Activated CD8-positive, alpha-beta memory T cell treated with anti-CD3 and anti-CD28 coated beads for 4 hours (primary cell): ENCODE data around the gene HOXB2.
A peak's percentile ranks its signal among the peaks of the same experiment; 100 is the strongest.

Experiments used
- DNase-seq, 2 donors: peaks; one replicate each; pipeline ENCODE4 v3.0.0-alpha.2; 2020; ENCODE audit warnings: low read depth in 2 of 2

HOXB2 gene

GRCh38 chr17:48578616-48579470, 33.9 kb upstream of the HOXB2 start:
- DNase-seq = no peak

DNA sequence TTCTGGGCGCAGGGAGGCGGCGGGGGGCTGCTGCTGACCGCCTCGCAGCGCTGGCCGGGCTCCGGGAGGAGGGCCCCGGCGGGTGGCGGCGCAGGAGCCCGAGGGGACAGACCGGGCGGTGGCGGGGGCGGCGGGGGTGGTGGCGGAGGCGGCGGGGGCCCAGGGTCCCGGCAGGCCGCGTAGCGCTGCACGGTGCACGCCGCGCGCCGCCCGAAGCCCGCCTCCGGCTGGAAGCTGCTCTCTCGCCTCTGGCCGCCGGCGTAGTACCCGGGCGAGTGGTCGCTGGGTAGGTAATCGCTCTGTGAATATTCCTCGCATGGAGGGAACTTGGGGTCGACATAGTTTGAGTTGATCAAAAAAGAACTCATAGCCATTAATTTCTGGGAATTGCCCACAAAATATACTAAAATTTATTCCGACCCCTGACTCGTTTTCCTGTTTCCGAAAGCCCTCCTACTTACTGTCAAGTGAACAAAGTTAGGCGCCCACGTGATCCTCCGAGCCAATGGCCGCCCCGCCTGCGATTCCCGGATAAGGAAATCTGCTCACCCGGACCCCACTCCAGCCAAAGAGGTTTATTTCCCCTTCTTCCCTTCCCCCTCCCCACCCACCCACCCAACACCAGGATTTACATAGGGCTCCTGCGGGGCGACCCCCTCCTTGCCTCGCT, 33.2 kb upstream of the HOXB2 start, which contains the start of gene HOXB4:
TSS of gene HOXB4 (minus strand) at position 405 of the 670 bp plus-strand sequence. CDS start at position 374, 31 bp downstream.
- DNase-seq = peak in 1 of 2 donors; percentile 43

DNA sequence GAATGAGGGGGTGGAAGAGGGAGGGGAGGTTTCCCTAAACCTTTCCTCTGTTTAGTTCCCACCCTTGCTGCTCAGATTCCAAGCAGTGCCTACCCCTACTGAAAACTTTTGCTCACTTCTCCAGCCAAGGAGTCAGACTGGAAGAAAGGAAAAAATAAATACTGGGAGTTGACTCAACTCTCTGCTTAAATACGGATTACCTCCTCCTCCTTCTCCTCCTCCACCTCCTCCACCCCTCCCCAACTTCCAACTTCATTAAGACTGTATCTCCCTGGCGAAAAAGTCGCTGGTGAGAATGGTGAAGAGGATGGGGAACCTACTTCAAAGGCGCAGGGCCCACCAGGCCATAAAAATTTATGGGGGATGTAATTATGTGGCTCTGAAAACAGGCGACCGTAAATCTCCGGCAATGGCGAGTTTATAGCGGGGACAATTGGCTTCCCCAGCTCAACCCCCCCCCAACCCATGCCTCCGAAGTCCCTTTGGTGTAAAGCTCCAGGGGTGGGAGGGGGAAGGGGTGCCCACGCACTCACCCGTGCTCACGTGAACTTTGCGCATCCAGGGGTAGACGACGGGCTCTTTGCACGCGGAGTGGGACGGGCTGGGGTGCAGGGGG, 32.5 kb upstream of the HOXB2 start:
- DNase-seq = no peak

DNA sequence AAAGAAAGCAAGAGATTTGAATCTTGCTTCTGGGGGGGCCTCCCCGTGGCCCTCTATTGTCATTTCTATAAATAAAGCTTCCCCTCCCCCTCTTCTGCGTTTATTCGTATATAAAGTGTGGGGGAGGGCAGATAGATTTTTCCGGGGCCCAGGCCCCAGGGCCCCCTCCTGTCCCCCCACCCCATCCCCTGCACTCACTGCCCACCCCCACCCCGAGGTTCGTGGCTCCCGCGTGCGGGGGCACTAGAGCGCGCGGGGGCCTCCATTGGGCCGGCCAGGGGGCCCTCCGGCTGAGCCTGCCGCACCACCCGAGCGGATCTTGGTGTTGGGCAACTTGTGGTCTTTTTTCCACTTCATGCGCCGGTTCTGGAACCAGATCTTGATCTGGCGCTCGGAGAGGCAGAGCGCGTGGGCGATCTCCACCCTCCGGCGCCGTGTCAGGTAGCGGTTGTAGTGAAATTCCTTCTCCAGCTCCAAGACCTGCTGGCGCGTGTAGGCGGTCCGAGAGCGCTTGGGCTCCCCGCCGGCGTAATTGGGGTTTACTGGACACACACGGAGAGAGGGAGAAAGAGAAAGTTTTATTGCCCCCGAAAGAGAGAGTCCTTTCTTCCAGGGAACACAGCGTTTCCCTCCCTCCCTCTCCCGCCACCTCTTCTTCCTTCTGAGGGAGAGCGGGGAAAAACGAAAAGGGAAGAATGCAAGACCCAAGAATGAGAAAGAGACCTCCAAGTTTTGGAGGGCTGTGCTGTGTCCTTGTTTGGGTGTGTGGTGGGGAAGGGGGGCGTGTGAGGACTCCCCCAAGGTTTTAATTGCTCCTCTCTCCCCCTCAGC, 31.8 kb upstream of the HOXB2 start:
- no peak for DNase-seq

DNA sequence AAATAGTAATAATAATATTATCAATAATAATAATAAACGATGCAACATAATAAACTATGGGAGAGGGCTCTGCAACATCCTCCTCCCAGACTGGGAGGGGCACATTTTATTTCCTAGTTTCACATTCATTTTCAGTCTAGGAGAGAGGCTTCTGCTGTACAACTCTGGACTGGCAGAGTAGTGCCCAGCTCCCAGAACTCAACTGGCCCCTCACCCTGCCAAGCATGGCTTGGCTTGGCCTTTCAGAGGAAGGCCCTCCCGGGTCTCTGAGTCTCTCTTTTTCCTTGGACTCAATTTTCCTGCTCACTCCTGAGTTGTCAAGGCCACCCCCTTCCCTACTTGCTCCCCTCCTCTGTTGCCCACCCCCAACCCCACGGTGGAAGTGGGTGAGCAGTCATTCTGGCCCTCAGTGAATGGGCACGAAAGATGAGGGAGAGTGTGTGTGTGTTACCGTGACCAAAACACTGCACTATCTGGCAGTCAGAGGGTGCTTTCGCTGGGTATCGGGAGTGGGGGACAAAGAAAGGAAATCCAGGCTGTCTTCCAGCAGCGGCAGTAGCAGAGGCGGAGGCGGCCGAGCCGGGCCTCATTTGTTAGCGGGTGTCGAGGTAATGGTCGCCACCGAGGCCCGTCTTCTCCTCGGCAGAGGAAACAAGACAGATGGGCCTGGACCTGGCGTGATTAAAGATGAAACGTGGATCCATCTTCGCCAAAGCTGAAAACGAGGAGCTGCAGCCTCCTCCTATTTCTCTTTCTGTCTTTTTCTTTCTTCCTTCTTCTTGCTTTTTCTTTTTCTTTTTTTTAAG, 31.0 kb upstream of the HOXB2 start:
- no peak for DNase-seq

- no peak for DNase-seq
Observed at GRCh38 chr17:48575066-48575582, 30.2 kb upstream of the HOXB2 start.

DNA sequence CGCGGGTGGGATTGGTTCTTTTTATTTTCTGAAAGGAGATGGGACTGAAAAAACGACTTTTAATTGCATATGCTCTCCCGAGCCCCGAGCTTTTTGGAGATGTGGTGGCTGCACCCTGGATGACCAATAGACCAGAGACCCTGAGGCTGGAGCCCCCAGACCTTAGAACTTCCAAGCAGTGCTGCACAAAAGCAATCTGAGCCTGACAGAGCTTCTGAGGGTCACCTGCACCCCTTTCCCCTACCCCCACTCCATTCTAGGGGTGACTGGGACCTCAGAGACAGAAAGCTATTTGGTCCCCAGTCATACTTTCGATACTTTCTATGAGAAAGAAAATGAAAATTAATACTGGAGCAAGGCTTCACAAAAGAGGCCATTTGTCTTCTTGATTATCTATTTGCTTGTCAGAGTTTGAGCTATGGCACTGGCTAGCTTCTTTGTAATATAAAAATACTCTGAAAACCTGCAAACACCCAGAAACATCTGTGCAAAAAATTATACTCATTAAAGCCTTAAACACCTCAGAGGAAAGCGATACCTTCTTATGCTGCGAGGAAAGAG, 29.7 kb upstream of the HOXB2 start:
- no peak for DNase-seq

GRCh38 chr17:48571826-48572417, 27.0 kb upstream of the HOXB2 start:
- no peak for DNase-seq

DNA sequence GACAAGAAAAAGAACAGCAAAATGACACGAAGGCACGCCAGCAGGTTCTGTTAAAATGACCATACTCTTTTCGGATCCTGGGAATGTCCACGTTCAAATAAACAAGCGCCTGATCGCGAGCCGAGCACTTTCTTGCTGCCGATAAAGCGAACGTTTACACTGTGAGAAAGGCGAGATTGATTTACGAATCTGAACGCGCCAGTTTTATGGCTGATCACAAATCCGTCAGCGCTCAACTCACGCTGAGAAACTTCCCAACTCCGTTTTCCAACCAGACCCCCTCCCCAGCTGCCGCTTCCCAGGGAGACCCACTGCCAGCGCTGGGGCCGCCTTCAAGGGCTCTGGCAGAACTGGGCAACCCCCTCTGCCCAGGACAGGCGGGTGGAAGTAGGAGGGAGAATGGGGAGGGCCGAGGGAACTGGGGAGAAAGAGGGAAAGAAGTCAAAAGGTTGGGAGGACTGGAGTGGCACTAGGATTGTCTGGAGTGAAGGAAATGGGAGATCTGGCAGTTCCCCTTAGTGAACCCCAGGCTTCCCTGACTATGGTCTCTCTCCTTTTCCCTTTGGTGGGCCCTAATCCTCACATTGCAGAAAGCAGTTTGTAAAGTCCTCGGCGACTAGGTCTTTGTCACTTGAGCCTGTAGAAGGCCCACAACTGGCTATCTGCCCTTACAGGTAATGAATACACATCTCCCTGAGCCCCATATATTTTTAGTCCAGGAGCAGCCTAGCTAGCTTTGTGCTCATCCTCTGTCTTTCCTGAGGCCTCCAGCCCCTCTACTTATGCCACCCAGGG, 26.3 kb upstream of the HOXB2 start:
- no peak for DNase-seq

GRCh38 chr17:48570325-48571023, 25.6 kb upstream of the HOXB2 start:
- no peak for DNase-seq

GRCh38 chr17:48569674-48570324, 24.9 kb upstream of the HOXB2 start:
- no peak for DNase-seq

DNA sequence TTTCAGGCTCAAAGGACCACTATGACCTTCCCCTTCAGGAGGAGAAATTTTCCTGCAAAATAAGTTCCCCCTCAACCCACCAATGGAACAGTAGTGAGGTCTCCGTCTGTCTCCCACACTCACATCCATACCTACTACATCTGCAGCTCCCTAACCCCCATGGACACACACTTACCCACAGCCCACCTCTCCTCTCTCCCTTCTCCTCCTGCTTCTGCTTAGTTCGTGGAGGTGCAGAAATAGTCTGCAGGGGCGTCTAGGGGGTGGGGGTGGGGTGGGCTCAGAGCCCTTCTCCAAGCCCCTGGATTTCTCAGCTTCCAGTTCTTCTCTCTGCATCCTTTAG, 24.3 kb upstream of the HOXB2 start:
- DNase-seq = no peak

GRCh38 chr17:48568499-48569239, 23.8 kb upstream of the HOXB2 start:
- no peak for DNase-seq

GRCh38 chr17:48567646-48568354, 22.9 kb upstream of the HOXB2 start:
- no peak for DNase-seq

GRCh38 chr17:48567209-48567608, 22.3 kb upstream of the HOXB2 start:
- DNase-seq = no peak

DNA sequence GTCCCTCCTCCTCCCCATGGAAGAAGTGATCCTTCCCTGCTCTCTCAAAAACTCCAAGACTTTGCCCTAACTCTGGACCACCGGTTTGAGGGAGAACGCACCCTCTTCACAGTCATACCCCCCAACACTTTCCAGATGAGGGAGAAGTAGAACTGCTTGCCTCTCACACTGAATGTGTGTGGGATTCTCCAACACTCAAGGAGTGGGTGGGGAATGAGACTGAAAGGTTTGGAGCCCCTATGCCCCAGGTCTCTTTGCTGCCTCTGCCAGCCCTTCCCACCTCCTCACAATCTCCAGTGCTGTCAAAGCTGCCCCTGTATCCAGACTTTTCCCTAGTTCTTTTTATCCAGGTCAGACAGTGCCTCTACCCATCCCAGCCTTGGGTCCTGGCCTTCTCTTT, 21.8 kb upstream of the HOXB2 start:
- DNase-seq = no peak
